CD4-positive, alpha-beta T cell treated with Interferon alpha-2 for 1 hour (primary cell): ENCODE results near the gene EIF5A2.
"Not testable (repeated sequence)": the region's sequence is repeated elsewhere in the genome, so short reads cannot be mapped to it uniquely, and the experiment has no call there.

Experiments
- DNase-seq, 2 donors: peaks; one replicate each; pipeline ENCODE4 v3.0.0-alpha.2; 2020 to 2022

EIF5A2 gene

DNA sequence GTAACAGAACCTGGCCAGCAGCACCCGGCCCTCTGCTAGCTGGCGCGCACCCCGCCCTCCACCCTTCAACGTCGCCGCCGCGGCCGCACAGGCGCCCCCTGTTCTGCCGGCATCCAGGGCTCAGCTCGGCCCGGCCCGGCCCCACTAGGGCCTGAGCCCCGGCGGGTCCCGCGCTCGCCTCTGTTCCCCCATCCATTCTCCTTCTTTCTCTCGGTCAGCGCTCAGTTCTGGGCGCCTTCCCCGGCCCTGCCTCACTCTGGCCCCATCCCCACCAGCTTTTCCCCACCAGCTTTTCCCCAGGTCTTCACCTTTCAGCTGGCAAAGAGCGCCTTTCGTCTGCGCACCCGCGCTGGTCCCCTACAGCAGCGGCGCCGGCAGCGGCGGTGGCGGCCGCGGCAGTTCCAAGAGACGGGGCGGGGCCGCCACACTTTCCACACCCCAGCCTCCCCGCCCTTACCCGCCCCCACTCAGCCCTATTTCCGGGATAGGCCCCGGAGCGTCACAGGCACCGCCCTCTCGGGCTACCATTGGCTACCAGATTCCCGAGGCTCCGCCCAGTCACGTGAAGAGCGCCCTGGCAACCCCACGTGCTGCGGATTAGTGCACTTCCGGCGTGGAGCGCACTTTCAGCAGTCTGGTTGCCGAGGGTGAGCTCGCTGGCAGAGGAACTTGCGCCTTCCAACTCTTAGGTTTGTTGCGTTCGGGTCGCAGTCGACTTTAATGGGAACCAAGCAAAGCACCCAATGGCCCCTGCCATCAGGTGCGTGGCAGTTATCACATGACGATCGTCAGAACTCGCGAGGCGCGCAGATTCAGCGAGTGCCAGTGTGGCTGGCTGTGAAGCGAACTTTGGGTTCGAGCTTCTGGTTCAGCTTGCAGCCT, at the start of gene EIF5A2:
TSS of gene EIF5A2 (minus strand) at position 403 of the 882 bp plus-strand sequence. CDS start 831 bp downstream, outside the sequence.
- peak; percentile 96 to 97 for DNase-seq

DNA sequence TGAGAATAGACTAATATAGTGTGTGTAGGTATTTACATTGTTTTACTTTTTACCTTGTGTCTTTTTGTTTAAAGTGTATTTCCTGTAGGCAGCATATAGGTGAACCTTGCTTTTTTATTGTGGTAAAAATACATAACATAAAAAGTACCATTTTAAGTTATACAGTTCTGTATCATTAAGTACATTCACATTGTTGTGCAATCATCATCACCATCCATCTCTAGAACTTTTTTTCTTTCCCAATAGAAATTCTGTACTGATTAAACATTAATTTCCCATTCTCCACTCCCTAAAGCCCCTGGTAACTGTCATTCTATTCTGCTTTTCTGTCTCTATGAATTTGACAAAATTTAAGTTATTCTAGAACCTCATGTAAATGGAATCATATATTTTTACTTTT, 48.2 kb upstream of the EIF5A2 start:
- no peak for DNase-seq

- no peak for DNase-seq
These were observed 45.3 kb upstream of the EIF5A2 start for GRCh38 chr3:170953736-170954135.

- no peak for DNase-seq
These were observed 44.8 kb upstream of the EIF5A2 start for GRCh38 chr3:170953229-170953628.

DNA sequence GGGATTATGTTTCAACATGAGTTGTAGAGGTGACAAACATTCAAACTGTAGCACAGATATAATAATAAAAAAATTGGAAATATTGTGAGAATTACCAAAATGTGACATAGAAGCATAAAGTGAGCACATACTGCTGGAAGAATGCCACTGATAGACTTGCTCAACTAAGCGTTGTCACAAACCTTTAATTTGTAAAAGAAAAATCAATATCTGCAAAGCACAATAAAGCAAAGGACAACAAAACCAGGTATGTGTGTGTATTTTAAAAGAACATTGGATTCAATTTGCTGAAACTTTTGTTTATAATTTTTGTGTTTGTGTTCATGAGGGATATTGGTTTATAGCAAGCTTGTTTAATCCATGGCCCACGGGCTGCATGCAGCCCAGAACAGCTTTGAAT, 40.8 kb upstream of the EIF5A2 start:
- no peak for DNase-seq

- no peak for DNase-seq
These were observed 38.8 kb upstream of the EIF5A2 start for GRCh38 chr3:170947018-170947769.

GRCh38 chr3:170942011-170942410, 33.6 kb upstream of the EIF5A2 start:
- DNase-seq: no peak

- DNase-seq: no peak
These were observed 33.1 kb upstream of the EIF5A2 start for GRCh38 chr3:170941551-170941950.

DNA sequence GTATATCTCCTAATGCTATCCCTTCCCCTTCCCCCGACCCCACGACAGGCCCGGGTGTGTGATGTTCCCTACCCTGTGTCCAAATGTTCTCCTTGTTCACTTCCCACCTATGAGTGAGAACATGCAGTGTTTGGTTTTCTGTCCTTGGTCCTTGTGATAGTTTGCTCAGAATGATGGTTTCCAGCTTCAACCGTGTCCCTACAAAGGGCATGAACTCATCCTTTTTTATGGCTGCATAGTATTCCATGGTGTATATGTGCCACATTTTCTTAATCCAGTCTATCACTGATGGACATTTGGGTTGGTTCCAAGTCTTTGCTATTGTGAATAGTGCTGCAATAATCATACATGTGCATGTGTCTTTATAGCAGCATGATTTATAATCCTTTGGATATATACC, 24.6 kb upstream of the EIF5A2 start:
- not testable (repeated sequence) for DNase-seq

DNA sequence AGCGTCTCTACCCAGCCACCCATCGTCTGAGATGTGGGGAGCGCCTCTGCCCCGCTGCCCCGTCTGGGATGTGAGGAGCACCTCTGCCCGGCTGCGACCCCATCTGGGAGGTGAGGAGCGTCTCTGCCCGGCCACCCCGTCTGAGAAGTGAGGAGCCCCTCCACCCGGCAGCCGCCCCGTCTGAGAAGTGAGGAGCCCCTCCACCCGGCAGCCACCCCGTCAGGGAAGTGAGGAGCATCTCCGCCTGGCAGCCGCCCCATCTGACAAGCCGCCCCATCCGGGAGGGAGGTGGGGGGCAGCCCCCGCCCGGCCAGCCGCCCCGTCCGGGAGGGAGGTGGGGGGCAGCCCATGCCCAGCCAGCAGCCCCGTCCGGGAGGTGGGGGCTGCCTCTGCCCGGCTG, 15.1 kb upstream of the EIF5A2 start:
- DNase-seq: not testable (repeated sequence)

- no peak for DNase-seq
These were observed 10.3 kb upstream of the EIF5A2 start for GRCh38 chr3:170918715-170919114.

GRCh38 chr3:170914690-170915089, 6.3 kb upstream of the EIF5A2 start:
- DNase-seq: no peak

- no peak for DNase-seq
These were observed 5.8 kb upstream of the EIF5A2 start for GRCh38 chr3:170914212-170914611.

DNA sequence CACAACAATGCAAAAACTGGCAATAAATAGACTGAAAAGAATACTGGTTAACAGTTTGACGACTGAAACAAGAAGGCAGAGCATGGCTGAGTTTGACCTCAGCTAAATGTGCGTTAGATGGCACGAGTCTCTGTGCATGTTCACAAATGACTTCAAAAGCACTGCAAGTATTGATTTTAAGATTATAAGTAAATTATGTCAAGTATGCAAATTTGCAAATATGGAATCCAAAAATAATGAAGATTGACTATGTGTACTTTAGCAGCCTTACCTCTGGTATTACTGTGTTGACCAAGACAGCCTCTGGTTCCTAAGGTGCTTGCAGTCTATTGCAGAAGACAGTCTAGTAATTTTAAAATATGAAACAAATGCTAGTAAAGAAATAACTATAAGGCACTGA, 2.6 kb upstream of the EIF5A2 start:
- no peak for DNase-seq

DNA sequence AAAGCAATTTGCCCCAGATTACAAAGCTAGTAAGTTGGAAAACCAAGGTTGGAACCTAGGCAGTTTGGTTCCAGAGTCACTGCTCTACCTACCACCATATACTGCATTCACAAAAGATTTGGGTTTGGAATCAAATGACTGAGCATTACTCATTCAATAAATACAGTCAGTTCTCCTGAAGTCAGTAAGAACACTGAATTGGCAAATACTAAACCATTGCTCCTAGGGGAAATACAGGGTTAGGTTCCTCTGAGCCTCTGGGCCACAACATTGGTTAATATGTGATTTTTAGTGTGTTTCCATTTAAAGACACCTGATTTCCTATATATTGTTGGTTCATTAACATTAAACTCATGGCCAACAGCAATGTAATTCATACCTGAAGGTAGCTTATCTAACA, 2.1 kb upstream of the EIF5A2 start:
- peak in 1 of 2 donors; percentile 7 for DNase-seq

- DNase-seq: peak in 1 of 2 donors; percentile 13
These were observed 879 bp upstream of the EIF5A2 start for GRCh38 chr3:170909129-170909903.

- peak in 1 of 2 donors; percentile 7 for DNase-seq
These were observed 701 bp downstream of the EIF5A2 start for GRCh38 chr3:170907637-170908234.

- DNase-seq: no peak
These were observed 2.6 kb downstream of the EIF5A2 start for GRCh38 chr3:170905862-170906261.

- DNase-seq: no peak
These were observed 5.3 kb downstream of the EIF5A2 start for GRCh38 chr3:170903123-170903522.

DNA sequence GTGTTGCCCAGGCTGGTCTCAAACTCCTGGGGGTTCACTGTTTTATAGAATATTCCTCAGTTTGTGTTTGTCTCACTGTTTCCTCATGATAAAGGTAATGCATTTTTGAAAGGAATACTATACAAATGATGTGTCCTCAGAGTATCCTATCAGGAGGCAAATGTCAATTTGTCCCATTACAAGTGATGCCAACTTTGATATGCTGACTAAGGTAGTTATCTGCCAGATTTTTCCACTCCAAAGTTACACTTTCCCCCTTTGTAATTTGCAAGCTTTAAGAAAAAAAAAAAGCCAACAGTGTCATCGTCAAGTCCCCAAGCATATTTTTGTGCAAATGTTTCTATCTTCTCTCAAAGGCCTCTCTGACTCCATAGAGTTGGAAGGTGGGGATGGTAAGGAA, 9.0 kb downstream of the EIF5A2 start:
- DNase-seq: no peak

- no peak for DNase-seq
These were observed 10.5 kb downstream of the EIF5A2 start for GRCh38 chr3:170897978-170898377.

DNA sequence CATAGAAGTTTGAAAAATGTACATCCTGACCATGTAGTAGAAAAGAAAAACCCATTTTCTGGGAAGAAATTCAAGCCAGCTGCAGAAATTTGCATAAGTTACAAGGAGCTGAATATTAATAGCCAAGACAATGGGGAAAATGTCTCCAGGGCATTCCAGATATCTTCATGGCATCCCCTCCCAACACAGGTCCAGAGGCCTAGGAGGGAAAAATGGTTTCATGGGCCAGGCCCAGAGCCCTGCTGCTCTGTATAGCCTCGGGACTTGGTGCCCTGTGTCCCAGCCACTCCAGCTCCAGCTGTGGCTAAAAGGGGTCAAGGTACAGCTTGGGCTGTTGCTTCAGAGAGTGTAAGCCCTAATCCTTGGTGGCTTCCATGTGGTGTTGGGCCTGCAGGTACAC, 11.2 kb downstream of the EIF5A2 start:
- DNase-seq: not testable (repeated sequence)

GRCh38 chr3:170896781-170897180, 11.7 kb downstream of the EIF5A2 start:
- DNase-seq: no peak
